HepG2 (cell line): ENCODE measurements around the gene TPGS1. TPM values are rescaled to one million over a fixed set of nuclear protein-coding genes. Genes with fewer than 3 reads are reported as not detected.

Experiments used
- CHD2 ChIP-seq: IDR thresholded peaks from 2 replicates; pipeline ENCODE4 v1.6.1; 2011; ENCODE audit warnings: low read depth, low read length, improper control_type of control experiment
- DR1 ChIP-seq: sonication (generic); formaldehyde crosslinking; IDR thresholded peaks from 2 replicates; pipeline ENCODE4 v1.8.0; 2021; ENCODE audit warnings: mild to moderate bottlenecking, missing genetic modification reagents, inconsistent platforms
- KAT2B ChIP-seq: fragments of 150-350 bp; IDR thresholded peaks from 2 replicates; pipeline ENCODE4 v1.6.1; 2014; ENCODE audit warnings: low read depth, low read length, borderline replicate concordance
- REL ChIP-seq: sonication (generic); formaldehyde crosslinking; conservative IDR thresholded peaks from 2 replicates; pipeline ENCODE4 v1.8.0; 2022; ENCODE audit warnings: mild to moderate bottlenecking, missing genetic modification reagents, moderate library complexity
- SAFB2 ChIP-seq: sonication (generic); formaldehyde crosslinking; IDR thresholded peaks from 2 replicates; pipeline ENCODE4 v1.5.1; 2020; ENCODE audit warnings: missing genetic modification reagents, low read depth, mild to moderate bottlenecking, borderline replicate concordance
- TRAFD1 ChIP-seq: sonication (generic); formaldehyde crosslinking; IDR thresholded peaks from 2 replicates; pipeline ENCODE4 v1.5.1; 2020; ENCODE audit warnings: missing genetic modification reagents, mild to moderate bottlenecking, borderline replicate concordance
- YEATS4 ChIP-seq: sonication (generic); formaldehyde crosslinking; IDR thresholded peaks from 2 replicates; pipeline ENCODE4 v1.4.0; 2020; ENCODE audit warnings: missing genetic modification reagents, borderline replicate concordance
- ZHX2 ChIP-seq, 2 experiments: sonication (generic) in 1 of 2; formaldehyde crosslinking in 1 of 2; IDR thresholded peaks; 2 replicates each; pipeline versions ENCODE4 v1.6.1 to v1.9.0; 2014 to 2022; ENCODE audit warnings: antibody characterized with exemption in 1 of 2, borderline replicate concordance in 1 of 2, inconsistent platforms in 1 of 2, low read depth in 1 of 2, missing genetic modification reagents in 1 of 2
- ZNF713 ChIP-seq: sonication (generic); formaldehyde crosslinking; IDR thresholded peaks from 2 replicates; pipeline ENCODE4 v1.4.0; 2020; ENCODE audit warnings: mild to moderate bottlenecking, missing genetic modification reagents
- ZSCAN25 ChIP-seq: sonication (generic); formaldehyde crosslinking; IDR thresholded peaks from 2 replicates; pipeline ENCODE4 v1.8.0; 2022; ENCODE audit warnings: mild to moderate bottlenecking, missing genetic modification reagents
- polyA plus RNA-seq, 8 experiments: library from polyadenylated mRNA; depleted of rRNA in 3 of 8; stranded (reverse) in 7 of 8; unstranded in 1 of 8; fragments of >200 nt; fragmentation: Illumina TruSeq in 4 of 8; extraction: Trizol in 4 of 8; gene quantifications; 2 replicates each; pipeline versions ENCODE4 v1.2.1 to v1.2.3, GENCODE V29; 2011 to 2016; ENCODE audit warnings: low read depth in 4 of 8, missing spikeins in 1 of 8, mixed read lengths in 1 of 8; ENCODE audit not compliant: insufficient read depth in 1 of 8
- total RNA-seq, 5 experiments: library from RNA; depleted of rRNA; stranded (reverse); fragments of >200 nt; fragmentation: Illumina TruSeq; extraction: Trizol; gene quantifications; 2 replicates each; pipeline ENCODE4 v1.2.3, GENCODE V29; 2016; ENCODE audit warnings: low read depth in 1 of 5
- TF ChIP-seq, protein P1 (sequence below): sonication (generic); formaldehyde crosslinking; IDR thresholded peaks from 2 replicates; pipeline ENCODE4 v1.8.0; 2022; ENCODE audit warnings: missing genetic modification reagents, mild to moderate bottlenecking, borderline replicate concordance
- TF ChIP-seq, protein P2 (sequence below): conservative IDR thresholded peaks from 2 replicates; pipeline ENCODE4 v1.6.1; 2018; ENCODE audit warnings: missing genetic modification reagents

Gene TPGS1
- total and polyA plus RNA-seq, 2 of the 13 experiments (the other 11 are each of a cell fraction or from before 2014, with no cell fraction given): 1.1 to 6.2 TPM

- TF ChIP-seq TRAFD1 (CRISPR knock-in tag): no peak
- no peak for TF ChIP-seq YEATS4 (CRISPR knock-in tag)
- no peak for TF ChIP-seq CHD2
- TF ChIP-seq KAT2B: no peak
- TF ChIP-seq SAFB2 (CRISPR knock-in tag): no peak
- TF ChIP-seq REL (CRISPR knock-in tag): 0 out of 2 replicates have a peak, but pooled peaks have one; percentile 51
- peak; percentile 8; the same call in 1 of the 2 replicates for TF ChIP-seq DR1 (CRISPR knock-in tag)
- TF ChIP-seq, protein P1, sequence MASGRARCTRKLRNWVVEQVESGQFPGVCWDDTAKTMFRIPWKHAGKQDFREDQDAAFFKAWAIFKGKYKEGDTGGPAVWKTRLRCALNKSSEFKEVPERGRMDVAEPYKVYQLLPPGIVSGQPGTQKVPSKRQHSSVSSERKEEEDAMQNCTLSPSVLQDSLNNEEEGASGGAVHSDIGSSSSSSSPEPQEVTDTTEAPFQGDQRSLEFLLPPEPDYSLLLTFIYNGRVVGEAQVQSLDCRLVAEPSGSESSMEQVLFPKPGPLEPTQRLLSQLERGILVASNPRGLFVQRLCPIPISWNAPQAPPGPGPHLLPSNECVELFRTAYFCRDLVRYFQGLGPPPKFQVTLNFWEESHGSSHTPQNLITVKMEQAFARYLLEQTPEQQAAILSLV: no peak
- no peak for TF ChIP-seq ZSCAN25 (CRISPR knock-in tag)
- TF ChIP-seq ZNF713 (CRISPR knock-in tag): no peak
- no peak for TF ChIP-seq ZHX2 (IDR thresholded peaks at IDR 0.05; ENCODE audit: low read depth)
- 0 out of 2 replicates have a peak, but pooled peaks have one; percentile 10 for TF ChIP-seq ZHX2 (CRISPR knock-in tag; IDR thresholded peaks at IDR 0.05; ENCODE audit: borderline replicate concordance)
- TF ChIP-seq, protein P2, sequence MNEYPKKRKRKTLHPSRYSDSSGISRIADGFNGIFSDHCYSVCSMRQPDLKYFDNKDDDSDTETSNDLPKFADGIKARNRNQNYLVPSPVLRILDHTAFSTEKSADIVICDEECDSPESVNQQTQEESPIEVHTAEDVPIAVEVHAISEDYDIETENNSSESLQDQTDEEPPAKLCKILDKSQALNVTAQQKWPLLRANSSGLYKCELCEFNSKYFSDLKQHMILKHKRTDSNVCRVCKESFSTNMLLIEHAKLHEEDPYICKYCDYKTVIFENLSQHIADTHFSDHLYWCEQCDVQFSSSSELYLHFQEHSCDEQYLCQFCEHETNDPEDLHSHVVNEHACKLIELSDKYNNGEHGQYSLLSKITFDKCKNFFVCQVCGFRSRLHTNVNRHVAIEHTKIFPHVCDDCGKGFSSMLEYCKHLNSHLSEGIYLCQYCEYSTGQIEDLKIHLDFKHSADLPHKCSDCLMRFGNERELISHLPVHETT (CRISPR knock-in tag): no peak
Observed at GRCh38 chr19:531753-532560, 24.7 kb downstream of the TPGS1 start, which contains the start of gene CDC34 (continued).
